Loucy (cell line): ENCODE results near the gene TNPO1.

Experiments
- H2AFZ ChIP-seq: fragments of 200-600 bp; sonication (generic); 2 replicates; pipeline ENCODE4 v1.6.0; 2016; ENCODE audit warnings: antibody characterized with exemption, mild to moderate bottlenecking, low read length, moderate library complexity
- H3F3A ChIP-seq: fragments of 200-600 bp; 2 replicates; pipeline ENCODE4 v1.6.0; 2016; ENCODE audit warnings: antibody characterized with exemption, low read depth, mild to moderate bottlenecking
- H3K27me3 ChIP-seq: fragments of 200-600 bp; sonication (generic); 2 replicates; pipeline ENCODE4 v1.6.1; 2014; ENCODE audit warnings: low read length, mild to moderate bottlenecking; ENCODE audit not compliant: insufficient read depth, poor library complexity, severe bottlenecking
- H3K36me3 ChIP-seq: fragments of 200-600 bp; sonication (generic); 2 replicates; pipeline ENCODE4 v1.6.1; 2016; ENCODE audit warnings: low read length; ENCODE audit not compliant: insufficient read depth
- H3K4me1 ChIP-seq: fragments of 200-600 bp; sonication (generic); 2 replicates; pipeline ENCODE4 v1.5.1; 2014; ENCODE audit warnings: low read length, mild to moderate bottlenecking; ENCODE audit not compliant: insufficient read depth, poor library complexity, severe bottlenecking
- H3K4me2 ChIP-seq: fragments of 200-600 bp; sonication (generic); 2 replicates; pipeline ENCODE4 v1.6.0; 2014; ENCODE audit warnings: antibody characterized with exemption, low read length, low read depth, mild to moderate bottlenecking; ENCODE audit not compliant: poor library complexity, severe bottlenecking
- H3K4me3 ChIP-seq: fragments of 200-600 bp; sonication (generic); 2 replicates; pipeline ENCODE4 v1.5.1; 2014; ENCODE audit warnings: low read length, mild to moderate bottlenecking, mixed read lengths; ENCODE audit not compliant: poor library complexity, severe bottlenecking
- H3K79me2 ChIP-seq: fragments of 200-600 bp; sonication (generic); 2 replicates; pipeline ENCODE4 v1.6.1; 2014; ENCODE audit warnings: low read length; ENCODE audit not compliant: insufficient read depth
- H3K9ac ChIP-seq: fragments of 200-600 bp; sonication (generic); 2 replicates; pipeline ENCODE4 v1.6.0; 2014; ENCODE audit warnings: mild to moderate bottlenecking, low read depth, low read length, moderate library complexity; ENCODE audit not compliant: poor library complexity, severe bottlenecking
- H3K9me2 ChIP-seq: fragments of 200-600 bp; sonication (generic); replicated peaks from 2 replicates; pipeline ENCODE4 v1.6.1; 2016; ENCODE audit warnings: low read depth, low read length, mixed read lengths
- H3K9me3 ChIP-seq: fragments of 200-600 bp; sonication (generic); 2 replicates; pipeline ENCODE4 v1.6.1; 2014; ENCODE audit warnings: mild to moderate bottlenecking, antibody characterized with exemption, low read length, low read depth; ENCODE audit not compliant: insufficient read depth
- H4K20me1 ChIP-seq: fragments of 200-600 bp; sonication (generic); 2 replicates; pipeline ENCODE4 v1.6.0; 2014; ENCODE audit warnings: antibody characterized with exemption, low read length, mild to moderate bottlenecking; ENCODE audit not compliant: insufficient read depth, poor library complexity, severe bottlenecking
- EZH2phosphoT487 ChIP-seq: fragments of 200-600 bp; IDR thresholded peaks from 2 replicates; pipeline ENCODE4 v1.6.1; 2018; ENCODE audit warnings: antibody characterized with exemption, mild to moderate bottlenecking, moderate library complexity, borderline replicate concordance
- TF ChIP-seq, protein P1 (sequence below): fragments of 200-600 bp; sonication (generic); conservative IDR thresholded peaks from 2 replicates; pipeline ENCODE4 v1.5.1; 2014; ENCODE audit warnings: mild to moderate bottlenecking, antibody characterized with exemption, low read length

Gene TNPO1

DNA sequence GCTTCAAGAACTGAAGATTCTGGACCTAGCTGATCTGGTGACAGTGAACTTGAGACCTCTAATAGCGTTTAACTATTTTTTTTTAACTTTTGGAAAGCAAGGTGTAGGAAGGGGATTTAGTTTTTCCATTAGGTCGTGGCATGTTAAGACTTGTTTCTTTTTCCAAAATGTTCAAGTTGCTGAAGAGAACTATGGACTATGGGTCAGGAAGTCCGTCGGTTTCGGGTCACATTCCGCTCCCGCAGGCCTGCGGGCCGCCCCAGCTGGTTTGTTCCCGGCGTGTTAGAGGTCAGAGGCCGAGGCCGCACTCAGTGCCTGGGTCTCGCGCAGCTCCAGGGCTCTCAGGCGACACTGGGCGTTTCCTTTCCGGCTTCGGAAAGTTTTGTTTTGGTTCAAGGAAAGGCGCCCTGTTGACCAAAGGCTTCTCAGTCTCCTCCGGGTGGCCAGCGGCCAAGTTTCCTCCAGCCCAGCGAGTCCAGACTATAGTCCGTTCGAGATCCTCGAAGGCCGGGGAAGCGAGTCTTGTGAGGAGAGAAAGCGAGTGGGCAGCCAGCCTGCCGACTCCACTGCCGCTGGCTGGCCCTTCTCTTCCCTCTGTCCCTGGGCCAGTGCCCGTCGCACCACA lies 138.8 kb downstream of the TNPO1 start:
- Histone ChIP-seq H2AFZ (no peak overlapping the region), H3F3A (no peaks in the 10 kb centered on the region), H3K9ac (no peak overlapping the region), H3K36me3 (no peaks in the 10 kb centered on the region), H4K20me1 (no peaks in the 10 kb centered on the region), H3K9me2 (no peaks in the 10 kb centered on the region), H3K79me2 (no peaks in the 10 kb centered on the region), H3K9me3 (no peaks in the 10 kb centered on the region), H3K4me3 (no peak overlapping the region), H3K4me2 (no peak overlapping the region), H3K4me1 (no peaks in the 10 kb centered on the region), H3K27me3 (no peaks in the 10 kb centered on the region)
- no peak for TF ChIP-seq EZH2phosphoT487
- TF ChIP-seq, protein P1, sequence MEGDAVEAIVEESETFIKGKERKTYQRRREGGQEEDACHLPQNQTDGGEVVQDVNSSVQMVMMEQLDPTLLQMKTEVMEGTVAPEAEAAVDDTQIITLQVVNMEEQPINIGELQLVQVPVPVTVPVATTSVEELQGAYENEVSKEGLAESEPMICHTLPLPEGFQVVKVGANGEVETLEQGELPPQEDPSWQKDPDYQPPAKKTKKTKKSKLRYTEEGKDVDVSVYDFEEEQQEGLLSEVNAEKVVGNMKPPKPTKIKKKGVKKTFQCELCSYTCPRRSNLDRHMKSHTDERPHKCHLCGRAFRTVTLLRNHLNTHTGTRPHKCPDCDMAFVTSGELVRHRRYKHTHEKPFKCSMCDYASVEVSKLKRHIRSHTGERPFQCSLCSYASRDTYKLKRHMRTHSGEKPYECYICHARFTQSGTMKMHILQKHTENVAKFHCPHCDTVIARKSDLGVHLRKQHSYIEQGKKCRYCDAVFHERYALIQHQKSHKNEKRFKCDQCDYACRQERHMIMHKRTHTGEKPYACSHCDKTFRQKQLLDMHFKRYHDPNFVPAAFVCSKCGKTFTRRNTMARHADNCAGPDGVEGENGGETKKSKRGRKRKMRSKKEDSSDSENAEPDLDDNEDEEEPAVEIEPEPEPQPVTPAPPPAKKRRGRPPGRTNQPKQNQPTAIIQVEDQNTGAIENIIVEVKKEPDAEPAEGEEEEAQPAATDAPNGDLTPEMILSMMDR = no peak

DNA sequence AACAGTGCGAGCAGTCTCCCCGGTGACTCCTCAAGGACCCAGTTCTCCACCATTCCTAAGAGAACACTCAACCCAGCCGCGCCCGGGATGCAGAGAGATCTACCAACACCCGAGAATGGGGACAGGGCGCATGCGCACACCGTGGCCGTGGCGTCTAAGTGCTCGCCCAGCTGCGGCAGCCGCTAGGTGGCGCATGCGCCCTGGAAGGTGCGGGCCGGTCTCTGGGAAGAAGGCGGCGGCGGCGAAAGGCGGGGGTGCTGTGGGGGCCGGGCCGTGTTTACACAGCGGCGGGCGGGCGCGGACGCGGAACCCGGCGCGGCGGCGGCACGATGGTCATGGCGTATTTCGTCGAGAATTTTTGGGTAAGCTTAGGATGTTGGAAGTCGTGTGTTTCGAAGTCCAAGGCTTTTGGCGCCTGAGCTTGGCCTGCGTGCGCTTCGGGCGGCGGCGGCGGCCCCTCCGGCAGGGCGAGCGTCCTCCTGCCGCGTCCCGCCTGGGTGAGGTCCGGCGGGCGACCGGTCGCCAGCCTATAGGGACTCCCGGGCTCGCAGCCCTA lies 139.4 kb downstream of the TNPO1 start, which contains the start of gene FCHO2:
Gene FCHO2, plus strand, starts transcription at position 274 of the 556 bp plus-strand sequence. Its CDS starts 56 bp downstream, at position 330.
- Histone ChIP-seq H3K9me2 (no peaks in the 10 kb centered on the region), H3K4me2 (no peak within 1 kb of the TSS), H3F3A (no peaks in the 10 kb centered on the region), H3K27me3 (no peaks in the 10 kb centered on the region), H3K4me3 (no peak within 1 kb of the TSS), H3K9me3 (no peaks in the 10 kb centered on the region), H2AFZ (no peak within 1 kb of the TSS), H4K20me1 (no peaks in the 10 kb centered on the region), H3K79me2 (no peaks in the 10 kb centered on the region), H3K9ac (no peak within 1 kb of the TSS), H3K4me1 (no peaks in the 10 kb centered on the region), H3K36me3 (no peaks in the 10 kb centered on the region)
- TF ChIP-seq, protein P1 = no peak
- TF ChIP-seq EZH2phosphoT487 = no peak

DNA sequence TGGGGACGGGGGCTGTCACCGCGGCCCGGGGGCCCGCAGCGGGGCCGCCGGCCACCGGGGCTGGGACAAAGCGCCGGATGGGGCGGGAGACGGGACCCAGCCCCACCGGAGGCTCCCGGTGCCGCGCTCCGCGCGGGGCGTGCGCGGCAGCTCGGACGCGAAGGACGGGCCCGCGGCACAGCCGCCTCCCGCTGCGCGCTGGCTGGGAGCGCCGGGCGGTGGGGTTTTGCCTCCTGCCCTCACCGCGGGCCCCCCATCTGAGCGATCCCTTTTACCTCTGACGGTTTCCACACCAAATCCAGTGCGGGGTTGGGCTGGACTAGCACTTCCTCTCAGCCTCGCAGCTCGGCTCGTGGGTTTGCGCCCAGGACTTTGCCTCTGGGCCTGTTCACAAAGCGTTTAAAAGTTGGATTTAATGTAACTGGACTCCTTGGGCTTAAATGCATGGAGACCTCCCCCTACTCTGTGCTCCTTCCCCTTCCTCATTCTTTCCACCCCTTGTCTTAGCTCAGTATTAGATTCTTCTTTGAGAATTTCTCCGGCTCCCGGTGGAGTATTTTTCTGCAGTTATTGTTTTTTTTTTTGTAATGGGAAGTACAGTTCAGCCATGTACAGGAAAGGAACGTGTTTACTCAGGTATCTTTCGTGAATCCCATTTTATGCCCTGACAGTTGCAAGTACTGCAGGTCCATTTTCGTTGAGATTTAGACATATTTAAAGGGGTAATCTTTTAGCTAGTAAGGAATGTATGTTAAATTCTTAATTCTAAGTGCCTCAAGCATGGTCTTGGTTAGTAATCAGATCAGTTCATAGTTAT lies 140.1 kb downstream of the TNPO1 start:
- Histone ChIP-seq H3F3A (no peaks in the 10 kb centered on the region), H3K4me2 (no peak overlapping the region), H3K36me3 (no peaks in the 10 kb centered on the region), H2AFZ (no peak overlapping the region), H3K4me1 (no peaks in the 10 kb centered on the region), H3K9me3 (no peaks in the 10 kb centered on the region), H3K4me3 (no peak overlapping the region), H3K79me2 (no peaks in the 10 kb centered on the region), H4K20me1 (no peaks in the 10 kb centered on the region), H3K27me3 (no peaks in the 10 kb centered on the region), H3K9ac (no peak overlapping the region), H3K9me2 (no peaks in the 10 kb centered on the region)
- TF ChIP-seq, protein P1 = no peak
- no peak for TF ChIP-seq EZH2phosphoT487
